GM13976 (cell line): ENCODE data around the gene IL6.
"Not testable (repeated sequence)": the region's sequence is repeated elsewhere in the genome, so short reads cannot be mapped to it uniquely, and the experiment has no call there.

Experiments
- DNase-seq: peaks from one replicate; pipeline ENCODE4 v3.0.0; 2012; ENCODE audit warnings: low spot score
- CTCF ChIP-seq: IDR thresholded peaks from 2 replicates; pipeline ENCODE4 v1.5.1; 2012; ENCODE audit warnings: borderline replicate concordance, mild to moderate bottlenecking; ENCODE audit not compliant: insufficient read depth; ENCODE audit errors: extremely low read depth, missing control alignments, control extremely low read depth
- in situ Hi-C: fragments of 300-500 bp; cut with MboI; formaldehyde crosslinking; loops from one replicate; pipeline ENCODE4 v1.12.0; 2022; ENCODE audit warnings: low sequenced_read_pairs, mixed read lengths, inconsistent platforms; ENCODE audit not compliant: unreplicated experiment

IL6 gene

DNA sequence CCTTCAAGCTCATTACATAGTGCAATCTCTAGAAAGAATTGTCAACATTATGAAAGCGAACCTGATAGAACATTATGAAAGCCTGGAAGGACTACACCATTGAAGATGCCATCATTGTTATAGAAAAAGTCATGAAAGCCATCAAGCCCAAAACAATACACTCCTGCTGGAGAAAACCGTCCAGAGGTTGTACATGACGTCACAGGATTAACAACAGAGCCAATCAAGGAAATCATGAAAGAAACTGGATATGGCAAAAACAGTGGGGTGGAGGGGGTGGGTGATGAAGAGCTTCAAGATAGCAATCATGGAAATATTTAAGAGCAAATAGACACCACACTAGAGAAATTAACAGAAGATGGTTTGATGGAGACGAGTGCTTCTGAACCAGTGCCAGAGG lies 50.0 kb downstream of the IL6 start:
- in situ Hi-C loops: no loop called here
- DNase-seq: no peak

DNA sequence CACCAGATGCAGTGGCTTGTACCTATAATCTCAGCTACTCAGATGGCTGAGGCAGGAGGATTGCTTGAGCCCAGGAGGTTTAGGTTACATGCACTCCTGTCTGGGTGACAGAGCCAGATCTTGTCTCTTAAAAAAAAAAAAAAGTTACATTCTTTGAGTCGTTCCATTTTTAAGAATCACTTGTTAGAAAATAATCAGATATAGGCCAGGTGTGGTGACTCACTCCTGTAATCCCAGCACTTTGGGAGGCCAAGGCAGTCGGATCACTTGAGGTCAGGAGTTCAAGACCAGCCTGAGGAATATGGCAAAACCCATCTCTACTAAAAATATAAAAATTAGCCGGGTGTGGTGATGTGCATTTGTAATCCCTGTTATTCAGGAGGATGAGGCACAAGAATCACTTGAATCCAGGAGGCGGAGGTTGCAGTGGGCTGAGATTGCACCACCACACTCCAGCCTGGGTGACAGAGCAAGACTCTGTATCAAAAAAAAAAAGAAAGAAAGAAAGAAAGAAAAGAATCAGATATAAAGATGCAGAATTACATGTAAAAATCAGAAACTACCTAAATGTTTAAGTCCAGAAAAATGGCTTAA lies 52.8 kb downstream of the IL6 start:
- in situ Hi-C loops, DNase-seq: not testable (repeated sequence)

More for the DNA sequence above, 50.0 kb downstream of the IL6 start:
- no peak for TF ChIP-seq CTCF

DNA sequence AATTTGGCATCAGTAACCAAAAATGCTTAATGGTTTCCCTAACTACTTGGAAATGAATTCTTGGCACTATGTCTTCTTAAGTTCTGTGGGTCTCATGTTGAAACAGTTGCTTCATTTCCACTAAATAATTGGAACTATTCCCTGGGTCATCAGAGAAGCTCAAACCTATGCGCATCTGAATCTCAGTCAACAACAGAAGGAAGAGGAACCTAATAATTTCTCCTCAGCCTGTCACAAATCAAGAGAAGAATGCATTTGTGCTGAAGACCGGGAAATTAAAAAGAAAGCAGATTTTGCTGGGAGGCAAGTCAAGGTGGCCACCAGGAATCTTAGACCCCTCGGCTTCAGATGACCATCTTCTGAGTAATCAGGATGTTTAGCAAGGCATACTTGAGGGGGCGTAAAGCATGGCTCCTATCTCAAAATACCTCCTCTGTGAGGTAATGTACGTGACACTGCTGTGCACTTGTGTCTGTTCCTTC lies 54.3 kb downstream of the IL6 start:
- no peak for TF ChIP-seq CTCF
- no peak for DNase-seq
- in situ Hi-C loops: no loop called here
